ENCODE data around the gene XRCC5.

XRCC5 gene

DNA sequence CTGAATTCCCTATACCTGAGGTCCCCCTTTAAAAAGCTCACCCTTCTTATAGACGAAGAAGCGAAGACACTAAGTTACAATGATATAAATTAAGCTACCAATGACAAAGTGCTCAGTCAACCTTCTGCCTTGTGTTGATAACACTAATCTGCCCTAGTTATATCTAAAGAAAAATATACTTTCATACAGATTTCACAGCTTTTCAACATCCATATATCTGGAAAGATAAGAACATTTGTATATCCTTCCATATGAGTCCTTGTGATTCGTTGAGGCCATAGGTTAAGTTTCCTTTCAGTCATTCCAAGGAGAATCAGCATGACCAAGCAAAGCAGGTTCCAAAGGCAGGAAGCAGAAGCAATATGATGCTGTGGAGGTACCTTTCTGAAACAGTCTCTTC lies 46.8 kb downstream of the XRCC5 start:
- DNase-seq (ENCODE audit: low read depth, low spot score), result no peak

DNA sequence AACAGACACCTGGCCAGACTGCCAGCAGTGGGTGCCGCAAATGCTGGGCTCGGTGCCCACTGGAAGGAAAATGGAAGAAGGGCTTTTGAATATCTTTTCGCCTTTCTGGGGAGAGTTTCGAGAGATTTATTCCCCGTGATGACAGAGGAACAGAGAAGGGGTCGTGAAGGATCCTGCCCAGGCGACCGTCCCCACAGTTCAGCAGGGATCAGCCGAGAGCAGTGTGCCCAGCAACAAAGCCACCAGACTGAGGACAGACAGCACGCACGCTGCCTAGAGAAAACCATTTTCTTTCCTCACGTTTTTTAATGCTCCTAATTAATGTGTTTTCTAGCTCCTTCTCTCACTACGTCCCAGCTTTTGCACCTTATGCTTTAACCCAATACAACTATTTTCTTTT lies 47.7 kb downstream of the XRCC5 start:
- DNase-seq (ENCODE audit: low read depth, low spot score), result no peak

DNA sequence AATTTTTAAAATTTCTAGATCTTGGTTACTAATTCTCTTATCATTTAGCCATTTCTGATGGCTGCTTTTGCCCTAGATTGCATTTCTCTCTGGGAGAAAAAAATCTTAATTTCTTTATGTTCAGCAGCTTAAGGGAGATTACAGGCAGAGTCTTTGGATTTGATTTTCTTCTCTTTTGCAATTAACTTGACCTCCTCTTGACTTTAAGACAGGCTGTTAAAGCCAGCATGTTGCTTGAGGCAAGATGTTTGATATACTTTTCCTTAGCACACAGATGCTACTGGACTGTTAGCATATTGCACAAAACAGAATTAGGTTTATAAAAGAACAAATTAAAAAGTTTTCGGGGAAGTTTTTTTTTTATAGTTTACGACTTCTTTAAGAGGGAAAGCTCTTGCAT lies 50.0 kb downstream of the XRCC5 start:
- DNase-seq (ENCODE audit: low read depth, low spot score), result no peak

DNA sequence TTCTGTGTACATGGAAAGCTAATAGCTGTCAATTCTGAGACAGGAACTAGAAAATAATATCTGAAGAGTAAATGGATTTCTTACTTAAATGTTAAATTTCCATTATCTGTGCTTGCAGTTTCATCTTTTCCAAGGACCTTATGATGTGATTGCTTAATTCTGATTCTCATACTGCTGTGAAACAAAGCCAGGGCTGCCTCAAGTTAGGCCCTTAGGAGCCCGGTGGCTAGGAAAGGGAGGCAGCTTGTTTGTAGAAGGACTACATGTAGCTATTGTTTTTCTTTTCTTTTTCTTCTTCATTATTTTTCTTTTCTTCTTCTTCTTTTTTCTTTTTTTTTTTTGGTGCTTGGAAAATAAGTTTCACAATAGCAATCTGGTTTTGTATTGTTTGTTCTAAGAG lies 50.5 kb downstream of the XRCC5 start:
- DNase-seq (ENCODE audit: low read depth, low spot score), result no peak

DNA sequence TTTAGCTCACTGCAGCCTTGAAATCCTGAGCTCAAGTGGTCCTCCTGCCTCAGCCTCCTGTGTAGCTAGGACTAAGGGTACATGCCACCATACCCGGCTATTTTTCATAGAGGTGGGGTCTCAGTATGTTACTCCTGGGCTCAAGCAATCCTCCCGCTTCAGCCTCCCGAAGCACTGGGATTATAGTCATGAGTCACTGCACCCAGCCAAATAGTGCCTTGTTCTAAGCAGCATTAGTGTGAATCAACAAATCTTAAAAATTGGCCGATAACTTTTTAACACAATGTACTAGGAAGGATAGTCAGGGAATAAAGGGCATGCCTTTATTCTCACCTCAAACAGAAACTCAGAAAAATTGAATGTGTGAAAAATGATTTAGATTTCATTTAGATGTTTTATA lies 51.6 kb downstream of the XRCC5 start:
- no peak for DNase-seq (ENCODE audit: low read depth, low spot score)

DNA sequence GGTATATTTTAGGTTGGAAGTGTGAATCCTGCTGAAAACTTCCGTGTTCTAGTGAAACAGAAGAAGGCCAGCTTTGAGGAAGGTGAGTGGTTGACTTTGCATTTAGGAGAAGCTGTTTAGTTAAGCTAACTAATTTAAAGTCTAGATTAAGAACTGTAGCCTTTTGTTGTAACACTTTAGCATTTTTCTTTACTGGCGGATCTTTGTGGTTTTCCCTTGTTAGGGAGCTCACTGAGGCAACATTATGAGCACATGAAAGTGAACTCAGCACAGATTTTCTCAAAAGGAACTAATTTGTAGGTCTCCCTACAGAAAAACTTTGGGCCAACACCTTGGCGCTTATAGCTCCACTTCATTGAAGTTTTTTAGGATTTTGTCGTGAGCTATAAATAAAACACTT lies 52.8 kb downstream of the XRCC5 start:
- DNase-seq (ENCODE audit: low read depth, low spot score), result no peak

DNA sequence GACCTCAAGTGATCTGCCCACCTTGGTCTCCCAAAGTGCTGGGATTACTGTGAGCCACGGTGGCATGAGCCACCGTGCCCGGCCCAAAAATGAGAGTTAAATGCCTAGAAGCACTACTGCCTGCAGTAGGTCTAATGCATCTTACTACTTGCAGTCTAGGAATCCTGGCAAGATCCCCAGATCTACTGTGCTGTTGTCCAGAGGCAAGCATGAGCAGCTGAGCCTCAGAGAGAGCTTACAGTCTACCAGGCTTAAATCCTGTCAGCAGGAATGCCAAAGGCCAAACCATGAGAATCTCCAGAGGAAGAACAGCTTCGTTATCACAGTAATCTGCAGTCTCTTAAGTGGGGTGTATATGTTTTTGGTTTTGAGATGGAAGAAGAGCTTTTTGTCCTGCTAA lies 54.4 kb downstream of the XRCC5 start:
- DNase-seq (ENCODE audit: low read depth, low spot score), result no peak

DNA sequence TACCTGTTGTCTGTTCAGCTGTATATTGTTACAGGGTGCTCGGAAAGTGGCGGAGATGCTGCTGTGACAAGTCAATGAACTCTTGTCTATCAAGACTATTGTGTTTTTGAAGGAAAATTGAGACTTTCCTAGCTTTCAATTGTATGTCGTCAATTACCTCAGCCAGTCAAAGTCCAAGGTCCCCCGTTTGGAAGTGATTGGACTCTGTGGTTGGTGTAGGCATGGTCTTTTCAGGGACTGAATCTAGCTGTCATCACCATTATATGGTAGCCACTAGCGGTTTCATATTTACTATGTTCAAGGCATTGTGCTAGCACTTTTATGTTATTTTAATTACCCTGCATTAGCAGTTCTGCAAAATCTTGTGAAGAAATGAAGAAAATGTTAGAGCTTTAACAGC lies 54.9 kb downstream of the XRCC5 start:
- DNase-seq (ENCODE audit: low read depth, low spot score), result no peak

DNA sequence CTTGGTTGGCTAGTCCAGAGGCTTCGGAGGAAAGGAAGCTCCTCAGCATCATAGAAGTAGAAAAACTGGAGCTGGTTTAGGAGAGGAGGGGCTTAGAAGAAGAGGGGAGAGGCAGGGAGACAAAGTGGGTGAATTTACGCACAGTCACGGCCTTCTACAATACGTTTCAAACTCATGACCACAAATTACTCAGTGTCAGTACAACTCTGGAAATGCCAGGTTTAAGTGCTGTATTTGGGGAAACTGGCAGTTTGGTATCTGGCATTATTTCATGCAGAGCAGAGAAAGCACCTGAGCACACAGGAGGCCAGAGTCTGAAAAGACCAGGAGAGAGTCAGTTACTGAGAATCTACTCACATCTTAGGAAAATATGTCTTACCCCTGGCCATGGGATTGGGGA lies 55.4 kb downstream of the XRCC5 start:
- no peak for DNase-seq (ENCODE audit: low read depth, low spot score)

DNA sequence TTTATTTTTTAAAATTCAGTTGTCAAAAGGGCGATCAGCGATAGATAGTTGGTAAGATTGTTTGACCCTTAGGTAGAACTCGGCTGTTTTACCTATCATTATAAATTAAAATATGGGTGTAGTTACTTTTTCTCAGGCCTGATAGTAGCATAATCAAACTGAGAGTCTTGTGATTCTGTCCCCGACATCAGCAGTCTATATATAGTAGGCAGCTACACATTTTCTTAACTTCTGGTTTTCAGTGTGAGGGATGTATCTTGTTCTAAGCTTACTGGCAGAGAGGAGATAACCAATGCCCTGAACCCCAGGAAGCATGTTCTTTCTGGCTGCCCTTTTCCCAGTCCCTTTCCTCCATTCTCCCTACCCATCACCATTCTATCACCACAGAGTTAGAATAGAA lies 56.6 kb downstream of the XRCC5 start:
- no peak for DNase-seq (ENCODE audit: low read depth, low spot score)

DNA sequence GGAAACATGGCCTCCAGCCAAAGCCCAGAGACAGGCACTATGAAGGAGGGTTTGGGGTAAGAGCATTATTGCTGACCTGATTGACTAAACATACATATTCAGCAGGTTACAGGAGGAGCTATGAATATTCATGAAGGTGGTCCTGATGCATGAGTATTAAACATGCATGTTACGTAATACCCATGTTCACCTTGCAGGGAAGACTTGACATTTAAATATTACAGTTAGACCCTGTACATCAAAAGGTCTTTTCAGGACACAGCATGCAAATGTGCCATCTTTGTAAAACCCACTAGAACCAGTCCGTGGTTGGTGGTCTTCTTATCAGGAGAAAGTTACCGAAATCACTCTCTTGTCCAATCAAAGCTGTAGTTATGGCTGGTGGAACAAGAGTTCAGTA lies 59.9 kb downstream of the XRCC5 start:
- no peak for DNase-seq (ENCODE audit: low read depth, low spot score)

DNA sequence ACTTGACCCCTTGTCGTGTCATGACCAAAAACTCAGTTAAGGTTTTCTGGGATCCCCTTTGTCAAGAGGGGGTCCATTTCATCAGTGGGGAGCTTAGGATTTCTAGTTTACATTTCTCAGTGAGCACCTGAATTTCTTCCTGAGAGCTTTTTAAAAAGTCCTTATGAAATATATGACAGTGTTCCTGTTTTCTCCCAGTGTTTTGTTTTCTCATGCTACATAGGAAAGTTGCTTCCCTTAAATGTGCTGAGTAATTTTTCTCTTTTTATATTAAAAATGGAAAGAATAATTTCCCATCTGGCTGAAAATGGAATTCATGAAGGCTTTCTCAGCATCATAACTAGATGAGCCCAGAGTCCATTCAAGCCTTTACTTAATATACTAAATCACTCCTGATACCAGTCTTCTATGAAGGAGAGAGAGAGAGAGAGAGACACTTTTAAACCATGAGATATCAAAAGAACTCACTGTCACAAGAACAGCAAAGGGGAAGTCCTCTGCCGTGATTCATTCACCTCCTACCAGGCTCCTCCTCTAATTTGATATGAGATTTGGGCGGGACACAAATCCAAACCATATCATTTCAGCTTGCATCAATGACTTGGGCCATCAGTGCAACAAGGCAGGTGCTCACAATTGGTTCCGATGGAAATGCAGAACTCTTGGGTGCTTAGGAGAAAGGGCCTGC lies 61.1 kb downstream of the XRCC5 start:
- no peak for DNase-seq (ENCODE audit: low read depth, low spot score)

DNA sequence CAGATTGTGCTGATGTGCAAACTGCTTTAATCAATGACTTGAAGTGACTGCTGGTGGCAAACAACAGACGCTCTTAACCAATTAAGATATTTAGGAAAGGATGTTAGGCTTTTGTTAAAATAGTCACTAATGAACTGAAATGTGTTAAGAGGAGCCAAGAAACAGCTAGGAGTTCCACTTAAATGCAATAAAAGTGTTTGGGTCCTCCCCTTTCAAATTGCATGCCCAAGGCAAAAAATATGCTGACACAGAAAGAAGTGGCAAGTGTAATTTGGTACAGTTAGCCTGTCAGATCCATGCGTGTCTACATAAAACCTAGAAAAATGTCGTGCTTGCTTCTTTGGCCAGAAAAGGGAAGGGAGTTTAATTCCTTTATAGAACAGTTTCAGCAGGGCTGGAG lies 61.9 kb downstream of the XRCC5 start:
- DNase-seq (ENCODE audit: low read depth, low spot score), result no peak

DNA sequence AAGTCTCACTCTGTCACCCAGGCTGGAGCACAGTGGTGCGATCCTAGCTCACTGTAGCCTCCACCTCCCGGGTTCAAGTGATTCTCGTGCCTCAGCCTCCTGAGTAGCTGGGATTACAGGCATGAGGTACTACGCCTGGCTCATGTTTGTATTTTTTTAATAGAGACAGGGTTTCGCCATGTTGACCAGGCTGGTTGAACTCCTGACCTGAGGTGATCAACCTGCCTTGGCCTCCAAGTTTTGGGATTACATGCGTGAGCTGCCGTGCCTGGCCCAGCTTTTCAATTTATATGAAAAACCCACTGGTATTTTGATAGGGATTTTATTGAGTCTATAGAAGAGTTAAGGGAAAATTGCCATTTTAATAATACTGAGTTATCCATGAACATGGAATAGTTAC lies 63.3 kb downstream of the XRCC5 start:
- DNase-seq (ENCODE audit: low read depth, low spot score), result no peak

DNA sequence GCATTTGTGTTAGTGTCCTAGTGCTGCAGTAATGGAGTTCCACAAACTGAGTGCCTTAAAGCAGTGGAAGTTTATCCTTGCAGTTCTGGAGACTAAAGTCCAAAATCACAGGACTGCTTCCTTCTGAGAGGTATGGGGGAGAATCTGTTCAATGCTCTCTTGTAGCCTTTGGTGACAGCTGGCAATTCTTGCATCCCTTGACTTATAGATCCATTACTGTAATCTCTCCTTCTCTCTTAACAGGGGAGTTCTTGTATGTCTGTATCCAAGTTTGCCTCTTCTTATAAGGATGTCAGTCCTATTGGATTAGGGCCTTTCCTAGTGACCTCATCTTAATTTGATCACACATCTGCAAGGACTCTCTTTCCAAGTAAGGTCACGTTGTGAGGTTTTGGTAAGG lies 69.9 kb downstream of the XRCC5 start:
- DNase-seq (ENCODE audit: low read depth, low spot score), result no peak

DNA sequence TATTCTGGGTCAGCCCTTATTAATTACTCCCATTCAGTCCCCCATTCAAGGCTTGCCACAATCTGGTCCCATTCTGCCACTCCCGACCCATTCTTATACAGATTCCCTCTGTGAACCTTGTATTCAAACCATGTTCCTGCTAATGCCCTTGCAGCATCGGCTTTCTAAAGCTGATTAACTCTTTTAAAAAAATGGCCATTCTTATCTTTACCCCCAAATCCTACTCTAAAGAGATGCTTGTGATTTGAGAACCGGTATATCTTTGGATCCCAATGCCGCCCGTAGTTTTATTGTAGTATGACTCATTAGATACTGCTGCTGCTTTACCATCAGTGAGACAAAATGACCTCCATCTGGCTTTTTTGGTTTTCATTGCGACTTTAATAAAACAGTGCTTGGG lies 72.2 kb downstream of the XRCC5 start:
- no peak for DNase-seq (ENCODE audit: low read depth, low spot score)

DNA sequence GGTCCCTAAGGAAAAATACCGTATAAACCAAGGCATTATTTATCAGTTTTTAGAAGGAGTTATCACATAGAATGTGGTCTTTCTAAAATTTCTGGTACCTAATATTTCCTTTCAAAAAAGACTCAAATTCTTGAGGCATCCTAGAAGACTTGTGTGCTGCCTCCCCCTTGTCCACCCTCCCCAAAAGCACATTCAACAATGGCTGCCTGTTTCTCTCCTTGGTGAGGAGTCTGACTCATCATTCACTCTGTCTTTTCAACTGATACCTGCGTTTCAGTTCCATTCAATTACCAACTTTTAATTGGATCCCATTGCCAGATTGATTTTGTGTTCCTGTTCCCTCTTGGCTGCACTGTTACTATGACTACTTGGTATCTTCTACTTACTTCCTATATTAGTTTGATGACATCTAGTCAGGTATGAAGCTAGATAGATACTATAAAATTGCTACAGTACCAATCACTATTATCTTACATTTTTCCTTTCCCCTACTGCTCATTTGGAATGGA lies 72.9 kb downstream of the XRCC5 start:
- no peak for DNase-seq (ENCODE audit: low read depth, low spot score)

DNA sequence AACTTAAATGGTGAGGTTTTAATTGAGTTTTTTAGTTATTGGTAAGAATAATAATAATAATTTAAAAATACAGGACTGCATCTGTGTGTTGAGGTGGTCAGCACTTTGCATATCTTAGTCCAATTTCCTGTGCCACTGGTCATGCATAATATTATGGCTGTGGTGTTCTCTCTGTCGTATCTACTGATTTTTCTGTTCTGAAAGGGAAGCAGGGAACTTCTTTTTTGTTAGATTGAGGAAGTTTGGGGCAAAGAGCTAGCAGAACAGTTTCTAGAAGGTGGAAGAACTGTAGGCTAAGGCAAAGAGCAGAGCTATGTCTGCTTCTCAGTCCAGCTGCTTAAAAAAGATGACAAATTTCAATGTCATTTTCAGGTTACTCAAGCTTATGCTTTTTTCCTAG lies 74.3 kb downstream of the XRCC5 start:
- no peak for DNase-seq (ENCODE audit: low read depth, low spot score)

DNA sequence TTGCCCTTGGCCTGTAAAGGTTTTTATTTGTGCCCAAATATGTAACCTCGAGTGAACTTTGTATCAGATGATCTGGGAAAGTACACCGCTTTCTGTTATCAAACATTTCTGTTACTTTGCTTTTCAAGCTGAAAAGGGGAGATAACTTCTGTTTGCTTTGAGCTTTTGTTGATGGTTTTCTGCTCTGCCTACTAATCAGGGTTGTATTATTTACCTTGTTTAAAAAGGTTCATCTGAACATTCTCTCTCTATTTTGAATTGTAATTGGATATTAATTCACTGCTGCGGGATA lies 79.4 kb downstream of the XRCC5 start:
- DNase-seq (ENCODE audit: low read depth, low spot score), result no peak

DNA sequence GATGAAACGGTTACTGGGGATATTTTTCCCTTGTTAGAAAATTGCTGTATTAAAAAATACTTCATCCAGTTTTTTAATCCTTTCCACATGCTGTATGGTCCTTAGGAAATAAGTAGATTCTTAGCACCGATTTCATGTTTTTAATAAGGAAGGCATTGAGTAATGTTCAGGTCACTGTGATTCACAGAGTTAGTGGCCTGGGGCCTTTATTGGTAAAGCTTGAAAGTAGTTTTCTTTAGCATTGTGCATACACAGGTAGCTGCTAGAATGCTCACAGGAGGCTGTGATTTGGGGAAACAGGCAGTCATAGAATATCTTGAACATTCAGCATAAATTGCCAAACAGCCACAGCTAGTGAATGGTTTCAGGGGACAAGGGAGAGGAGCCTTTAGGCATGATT lies 79.8 kb downstream of the XRCC5 start:
- DNase-seq (ENCODE audit: low read depth, low spot score), result no peak

DNA sequence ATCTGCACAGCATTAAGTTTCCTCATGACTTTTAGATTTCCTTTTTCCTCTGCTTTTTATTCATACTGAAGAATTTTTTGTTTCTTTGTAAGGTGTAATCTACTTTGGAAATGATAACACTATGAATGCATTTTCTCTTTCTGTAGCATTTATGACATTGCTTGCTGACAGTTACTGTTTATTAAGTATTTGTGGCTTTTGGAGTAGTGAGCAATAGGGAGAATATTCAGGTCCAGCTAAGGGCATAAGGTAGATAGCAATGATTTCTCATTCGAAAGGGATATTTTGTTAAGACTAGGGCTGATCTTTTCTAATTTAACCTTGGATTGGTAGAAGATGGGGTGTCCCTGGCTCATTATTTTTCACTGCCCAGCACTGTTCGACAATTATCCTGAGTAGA lies 80.3 kb downstream of the XRCC5 start:
- no peak for DNase-seq (ENCODE audit: low read depth, low spot score)

DNA sequence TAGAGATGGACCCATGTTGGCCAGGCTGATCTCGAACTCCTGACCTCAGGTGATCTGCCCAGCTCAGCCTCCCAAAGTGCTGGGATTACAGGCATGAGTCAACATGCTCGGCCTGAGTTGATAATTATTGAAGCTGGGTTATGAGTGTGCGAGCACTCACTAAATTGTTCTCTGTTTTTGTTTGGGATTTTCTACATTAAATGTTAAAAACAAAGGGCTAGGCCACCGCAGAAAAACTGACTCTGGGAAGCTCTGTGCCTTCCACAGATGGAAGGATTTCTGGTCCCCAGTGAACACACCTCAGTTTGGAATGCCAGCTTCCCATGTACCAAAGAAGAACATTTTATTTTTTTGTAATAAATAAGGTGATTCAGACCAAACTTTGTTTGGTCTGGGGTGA lies 83.0 kb downstream of the XRCC5 start:
- no peak for DNase-seq (ENCODE audit: low read depth, low spot score)

DNA sequence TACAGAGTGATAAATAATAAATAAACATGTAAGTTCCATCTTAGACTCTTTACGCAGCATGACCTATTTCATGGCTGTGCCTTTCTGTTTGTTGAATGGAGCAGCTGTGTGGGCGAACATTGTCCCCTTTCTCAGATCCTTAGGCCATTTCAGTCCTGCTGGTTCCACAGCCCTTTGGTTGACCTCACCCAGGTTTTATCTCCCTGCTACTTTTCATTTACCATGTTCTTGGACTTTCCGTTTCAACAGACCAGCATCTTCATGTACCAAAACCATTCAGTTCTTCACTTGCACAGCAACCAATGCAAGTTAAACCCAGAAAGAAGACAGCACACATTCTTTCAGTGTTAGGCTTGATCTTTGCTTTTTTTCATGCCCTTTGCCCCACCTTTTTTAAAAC lies 83.8 kb downstream of the XRCC5 start:
- no peak for DNase-seq (ENCODE audit: low read depth, low spot score)

DNA sequence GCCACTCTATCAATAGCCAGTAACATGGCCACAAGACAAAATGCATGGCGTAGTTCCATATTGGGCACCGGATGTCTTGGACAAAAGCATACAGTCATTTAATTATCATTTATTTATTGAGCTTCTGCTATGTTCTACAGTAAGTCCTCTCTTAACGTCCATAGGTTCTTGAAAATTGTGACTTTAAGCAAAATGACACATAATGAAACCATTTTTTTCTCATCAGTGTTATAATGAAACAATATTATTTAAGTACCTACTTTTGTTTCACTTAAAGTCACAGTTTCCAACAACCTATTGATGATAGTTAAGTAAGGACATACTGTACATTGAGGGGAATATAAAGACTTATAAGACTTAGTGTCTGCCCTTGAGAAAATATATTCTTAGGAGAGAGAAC lies 84.9 kb downstream of the XRCC5 start:
- no peak for DNase-seq (ENCODE audit: low read depth, low spot score)

Data from brain pericyte (primary cell).